GM21528 (cell line): ENCODE results near the gene SLC25A10.

Experiments
- ATAC-seq: cut with Tn5 transposase; IDR thresholded peaks from one replicate; pipeline ENCODE4 v1.9.1; 2021; ENCODE audit warnings: mild to moderate bottlenecking, moderate library complexity; ENCODE audit not compliant: unreplicated experiment, low FRiP score

SLC25A10 gene

DNA sequence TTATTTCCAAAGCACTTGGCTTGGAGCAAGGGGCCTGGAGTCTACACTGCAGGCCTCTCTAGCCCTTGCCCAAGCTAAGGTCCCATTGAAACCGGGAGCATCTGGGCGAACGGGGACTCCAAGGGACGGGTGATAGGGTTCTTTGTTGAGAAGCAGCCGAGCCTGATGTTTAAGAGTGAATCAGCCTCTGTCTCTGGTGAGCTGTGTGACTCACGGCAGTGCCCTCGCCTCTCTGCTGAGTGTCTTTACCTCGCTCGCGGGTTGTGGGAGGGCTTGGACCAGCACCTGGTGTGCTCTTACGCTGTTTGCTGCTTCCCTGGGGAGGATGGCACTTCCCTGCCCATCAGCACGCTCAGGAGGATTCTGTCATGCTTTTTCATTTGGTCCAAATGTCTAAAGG, 27.0 kb upstream of the SLC25A10 start:
- ATAC-seq, result no peak

DNA sequence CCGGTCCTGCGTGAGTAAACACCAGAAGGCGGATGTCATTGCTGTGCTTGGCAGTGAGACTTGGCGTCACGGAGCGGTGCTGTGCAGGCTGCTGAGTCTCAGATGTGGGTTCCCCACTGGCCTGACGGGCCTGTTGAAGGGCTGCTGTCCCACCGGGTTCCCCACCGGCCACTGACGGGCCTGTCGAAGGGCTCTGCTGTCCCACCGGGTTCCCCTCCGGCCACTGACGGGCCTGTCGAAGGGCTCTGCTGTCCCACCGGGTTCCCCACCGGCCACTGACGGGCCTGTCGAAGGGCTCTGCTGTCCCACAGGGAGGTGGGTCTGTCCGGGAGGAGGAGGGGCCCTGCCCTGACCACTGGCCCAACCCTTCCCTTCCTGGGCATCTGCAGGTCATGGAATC, 25.5 kb upstream of the SLC25A10 start:
- no peak for ATAC-seq

DNA sequence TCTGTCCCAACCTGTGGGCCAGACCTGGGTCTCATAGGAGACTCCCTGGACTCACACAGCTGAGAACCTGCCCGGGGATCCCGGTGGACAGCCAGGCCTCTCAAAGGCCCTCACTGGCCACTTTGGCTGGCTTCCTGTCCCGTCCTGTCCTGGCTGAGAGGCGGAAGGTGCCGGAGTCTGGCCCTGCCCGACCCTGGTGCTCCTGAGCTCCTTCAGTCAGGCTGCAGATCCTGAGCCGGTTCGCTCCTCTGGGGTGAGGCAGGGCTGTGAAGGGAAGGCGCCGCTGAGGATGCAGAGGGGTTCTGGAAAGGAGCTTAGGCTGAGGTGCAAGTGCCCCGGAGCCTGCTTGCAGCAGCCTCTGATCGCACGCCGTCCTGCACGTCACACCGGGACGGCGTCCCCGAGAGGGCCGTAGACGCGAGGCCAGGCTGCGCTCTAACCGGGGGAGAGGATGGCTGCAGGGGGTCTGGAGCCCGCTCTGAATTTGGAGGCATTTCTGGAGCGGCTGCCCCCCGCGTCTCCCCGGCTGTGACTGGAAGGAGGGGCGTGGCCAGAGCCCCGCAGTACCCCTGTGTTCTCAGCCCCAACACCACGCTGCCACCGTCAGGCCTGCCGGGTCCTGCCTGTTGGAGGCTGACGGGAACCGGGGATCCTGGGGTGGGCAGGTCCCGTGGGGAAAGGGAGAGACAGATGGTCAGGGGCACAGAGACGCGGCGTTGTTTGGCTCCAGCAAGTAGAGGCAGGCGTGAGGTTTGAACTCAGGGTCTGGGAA, 24.1 kb upstream of the SLC25A10 start:
- no peak for ATAC-seq

DNA sequence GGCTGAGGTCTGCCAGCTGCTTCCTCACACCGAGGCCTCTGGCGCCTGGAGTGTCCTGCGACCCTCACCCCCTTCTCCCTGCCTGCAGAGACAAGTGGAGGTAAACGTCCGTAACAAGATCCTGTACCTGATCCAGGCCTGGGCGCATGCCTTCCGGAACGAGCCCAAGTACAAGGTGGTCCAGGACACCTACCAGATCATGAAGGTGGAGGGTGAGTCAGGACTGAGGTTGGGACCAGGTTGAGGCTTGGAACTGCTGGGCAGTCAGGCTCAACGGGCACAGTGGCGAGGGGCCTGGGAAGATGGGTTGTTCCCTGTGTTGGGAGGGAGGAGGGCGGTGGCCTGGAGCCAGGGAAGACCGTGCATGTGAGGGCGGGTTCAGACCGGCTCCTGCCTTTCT, 23.5 kb upstream of the SLC25A10 start:
- no peak for ATAC-seq

DNA sequence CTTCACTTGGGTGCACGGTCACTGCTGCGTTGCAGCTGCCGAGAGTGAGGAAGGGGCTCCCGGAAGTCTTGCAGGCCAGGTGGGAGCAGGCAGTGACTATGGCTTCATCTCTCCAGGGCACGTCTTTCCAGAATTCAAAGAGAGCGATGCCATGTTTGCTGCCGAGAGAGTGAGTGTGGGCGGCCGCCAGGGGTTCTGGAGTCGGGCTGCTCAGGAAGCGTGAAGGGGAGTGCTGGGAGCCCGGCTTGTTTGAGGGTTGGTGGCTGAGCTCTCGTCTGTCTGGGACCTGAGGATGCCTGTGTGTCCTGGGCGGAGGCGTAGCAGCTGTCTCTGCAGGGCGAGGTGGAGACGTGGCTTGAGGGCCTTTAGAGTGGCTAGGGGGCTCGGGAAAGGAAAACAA, 22.0 kb upstream of the SLC25A10 start:
- ATAC-seq, result no peak

DNA sequence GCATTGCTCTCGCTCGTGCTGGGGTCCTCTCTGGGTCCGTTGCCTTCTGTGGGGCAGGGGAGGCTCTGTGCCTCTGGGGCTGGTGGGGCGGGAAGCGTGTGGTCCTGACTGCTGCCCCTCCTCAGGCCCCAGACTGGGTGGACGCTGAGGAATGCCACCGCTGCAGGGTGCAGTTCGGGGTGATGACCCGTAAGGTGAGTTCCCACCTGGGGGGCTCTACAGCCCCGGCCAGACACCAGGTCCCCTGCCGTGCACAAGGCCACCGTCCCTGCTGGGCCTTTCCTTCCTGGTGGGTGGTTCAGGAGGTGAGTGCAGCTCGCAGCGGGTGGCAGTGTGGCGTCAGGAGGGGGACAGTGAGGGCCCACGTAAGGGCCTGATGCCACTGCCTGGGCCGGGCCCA, 21.5 kb upstream of the SLC25A10 start:
- ATAC-seq, result no peak

DNA sequence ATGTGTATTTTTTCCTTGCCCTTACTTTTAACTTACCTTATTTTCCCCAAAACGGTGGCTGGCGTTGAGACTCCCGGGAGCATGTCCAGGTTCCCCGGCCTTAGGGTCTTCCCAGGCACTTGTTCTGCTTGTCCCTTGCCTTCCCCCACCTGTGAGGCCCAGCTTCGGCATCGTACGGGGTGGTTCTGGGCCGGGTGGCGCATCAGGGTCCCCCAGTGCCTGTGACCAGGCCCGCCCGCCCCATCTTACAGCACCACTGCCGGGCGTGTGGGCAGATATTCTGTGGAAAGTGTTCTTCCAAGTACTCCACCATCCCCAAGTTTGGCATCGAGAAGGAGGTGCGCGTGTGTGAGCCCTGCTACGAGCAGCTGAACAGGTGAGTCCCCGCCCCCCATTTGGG, 20.9 kb upstream of the SLC25A10 start:
- no peak for ATAC-seq

DNA sequence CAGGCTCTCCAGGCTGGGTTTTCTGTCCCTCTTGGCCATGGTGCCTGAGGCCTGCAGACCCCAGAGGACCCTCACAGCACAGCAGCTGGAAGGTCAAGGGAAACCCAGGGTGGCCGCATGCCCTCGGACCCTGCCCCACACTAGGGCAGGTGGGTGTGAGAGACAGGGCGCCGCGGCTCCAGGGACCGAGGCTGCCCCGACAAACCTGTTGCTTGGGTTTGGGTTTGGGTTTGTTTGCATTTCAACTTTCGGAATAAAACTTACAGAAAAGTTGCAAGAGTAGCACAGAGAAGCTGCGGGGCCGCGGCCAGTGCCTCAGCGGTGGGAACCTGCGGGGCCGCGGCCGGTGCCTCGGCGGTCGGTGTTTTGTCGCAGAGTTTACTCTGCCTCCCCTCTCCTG, 20.5 kb upstream of the SLC25A10 start:
- ATAC-seq, result no peak

DNA sequence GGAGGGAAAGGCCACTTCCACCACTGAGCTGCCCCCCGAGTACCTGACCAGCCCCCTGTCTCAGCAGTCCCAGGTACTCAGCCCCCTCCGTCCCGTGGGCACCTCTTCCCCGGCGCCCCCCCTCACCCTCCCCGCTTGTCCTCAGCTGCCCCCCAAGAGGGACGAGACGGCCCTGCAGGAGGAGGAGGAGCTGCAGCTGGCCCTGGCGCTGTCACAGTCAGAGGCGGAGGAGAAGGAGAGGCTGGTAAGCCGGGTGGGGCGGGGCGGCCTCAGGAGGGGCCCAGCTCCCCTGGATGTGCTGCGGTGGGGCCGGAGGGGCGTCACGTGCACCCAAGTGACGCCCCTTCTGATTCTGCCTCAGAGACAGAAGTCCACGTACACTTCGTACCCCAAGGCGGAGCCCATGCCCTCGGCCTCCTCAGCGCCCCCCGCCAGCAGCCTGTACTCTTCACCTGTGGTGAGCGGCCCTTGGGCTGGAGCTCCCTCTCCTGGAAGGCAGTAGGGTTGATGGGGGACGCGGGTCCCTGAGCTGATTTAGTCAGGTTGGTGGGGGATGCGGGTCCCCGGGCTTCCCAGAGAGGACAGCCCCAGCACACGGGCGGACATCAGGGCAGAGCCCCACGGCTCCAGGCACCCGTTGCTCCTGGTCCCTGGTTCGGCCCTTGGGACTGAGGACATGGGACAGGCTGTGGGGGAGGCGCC, 18.4 kb upstream of the SLC25A10 start:
- no peak for ATAC-seq

DNA sequence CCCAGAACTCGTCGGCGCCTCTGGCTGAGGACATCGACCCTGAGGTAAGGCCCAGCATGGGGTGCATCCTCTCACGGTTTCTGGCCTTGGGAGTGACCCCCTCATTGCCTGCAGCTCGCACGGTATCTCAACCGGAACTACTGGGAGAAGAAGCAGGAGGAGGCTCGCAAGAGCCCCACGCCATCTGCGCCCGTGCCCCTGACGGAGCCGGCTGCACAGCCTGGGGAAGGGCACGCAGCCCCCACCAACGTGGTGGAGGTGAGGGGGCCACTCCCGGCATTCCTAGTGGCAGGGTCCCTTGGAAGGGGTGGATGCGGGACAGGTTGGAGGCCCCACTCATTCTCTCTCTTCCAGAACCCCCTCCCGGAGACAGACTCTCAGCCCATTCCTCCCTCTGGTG, 17.3 kb upstream of the SLC25A10 start:
- ATAC-seq, result no peak

DNA sequence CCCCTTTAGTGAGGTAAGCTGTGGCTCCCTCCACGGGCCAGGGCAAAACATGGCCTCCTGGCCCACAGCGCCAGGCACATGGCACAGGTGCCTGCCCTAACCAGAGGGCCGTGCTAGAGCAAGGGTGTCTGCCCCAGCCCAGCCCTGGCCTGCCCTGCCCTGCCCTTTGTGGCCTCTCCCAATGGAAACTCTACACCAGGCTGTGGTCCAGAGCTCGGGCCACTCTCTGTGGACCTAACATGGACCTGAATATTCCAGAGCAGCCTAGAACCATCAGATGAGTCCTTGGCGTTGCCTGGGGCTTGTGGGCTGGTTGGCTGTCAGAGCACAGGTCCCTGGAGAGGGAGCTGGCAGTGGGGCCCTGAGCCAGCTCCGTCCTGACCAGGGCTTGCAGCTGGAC, 16.9 kb upstream of the SLC25A10 start:
- no peak for ATAC-seq

DNA sequence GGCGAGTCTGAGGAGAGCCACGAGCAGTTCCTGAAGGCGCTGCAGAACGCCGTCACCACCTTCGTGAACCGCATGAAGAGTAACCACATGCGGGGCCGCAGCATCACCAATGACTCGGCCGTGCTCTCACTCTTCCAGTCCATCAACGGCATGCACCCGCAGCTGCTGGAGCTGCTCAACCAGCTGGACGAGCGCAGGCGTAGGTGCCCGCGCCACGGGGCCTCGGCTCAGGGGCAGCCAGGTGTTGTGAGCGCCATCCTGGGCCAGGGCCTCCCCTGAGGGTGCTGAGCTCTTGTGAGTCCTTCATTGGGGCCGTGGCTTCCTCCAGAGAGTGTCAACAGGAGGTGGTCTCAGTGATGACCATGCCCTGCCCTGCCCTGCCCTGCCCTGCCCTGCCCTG, 16.3 kb upstream of the SLC25A10 start:
- ATAC-seq, result no peak

DNA sequence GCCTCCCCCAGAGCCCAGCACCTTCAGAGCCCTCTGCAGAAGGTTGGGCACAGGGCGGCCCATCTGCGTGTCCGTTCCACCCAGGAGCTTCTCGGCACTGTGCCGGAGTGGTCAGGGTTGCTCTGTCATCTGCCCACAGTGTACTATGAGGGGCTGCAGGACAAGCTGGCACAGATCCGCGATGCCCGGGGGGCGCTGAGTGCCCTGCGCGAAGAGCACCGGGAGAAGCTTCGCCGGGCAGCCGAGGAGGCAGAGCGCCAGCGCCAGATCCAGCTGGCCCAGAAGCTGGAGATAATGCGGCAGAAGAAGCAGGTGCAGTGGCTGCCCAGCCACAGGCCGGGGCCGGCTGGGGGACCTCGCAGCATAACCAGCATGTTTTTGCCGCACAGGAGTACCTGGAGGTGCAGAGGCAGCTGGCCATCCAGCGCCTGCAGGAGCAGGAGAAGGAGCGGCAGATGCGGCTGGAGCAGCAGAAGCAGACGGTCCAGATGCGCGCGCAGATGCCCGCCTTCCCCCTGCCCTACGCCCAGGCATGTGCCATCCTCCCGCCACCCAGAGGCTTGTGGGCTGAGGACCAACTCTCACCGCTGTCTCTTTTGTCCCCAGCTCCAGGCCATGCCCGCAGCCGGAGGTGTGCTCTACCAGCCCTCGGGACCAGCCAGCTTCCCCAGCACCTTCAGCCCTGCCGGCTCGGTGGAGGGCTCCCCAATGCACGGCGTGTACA, 15.7 kb upstream of the SLC25A10 start:
- no peak for ATAC-seq

DNA sequence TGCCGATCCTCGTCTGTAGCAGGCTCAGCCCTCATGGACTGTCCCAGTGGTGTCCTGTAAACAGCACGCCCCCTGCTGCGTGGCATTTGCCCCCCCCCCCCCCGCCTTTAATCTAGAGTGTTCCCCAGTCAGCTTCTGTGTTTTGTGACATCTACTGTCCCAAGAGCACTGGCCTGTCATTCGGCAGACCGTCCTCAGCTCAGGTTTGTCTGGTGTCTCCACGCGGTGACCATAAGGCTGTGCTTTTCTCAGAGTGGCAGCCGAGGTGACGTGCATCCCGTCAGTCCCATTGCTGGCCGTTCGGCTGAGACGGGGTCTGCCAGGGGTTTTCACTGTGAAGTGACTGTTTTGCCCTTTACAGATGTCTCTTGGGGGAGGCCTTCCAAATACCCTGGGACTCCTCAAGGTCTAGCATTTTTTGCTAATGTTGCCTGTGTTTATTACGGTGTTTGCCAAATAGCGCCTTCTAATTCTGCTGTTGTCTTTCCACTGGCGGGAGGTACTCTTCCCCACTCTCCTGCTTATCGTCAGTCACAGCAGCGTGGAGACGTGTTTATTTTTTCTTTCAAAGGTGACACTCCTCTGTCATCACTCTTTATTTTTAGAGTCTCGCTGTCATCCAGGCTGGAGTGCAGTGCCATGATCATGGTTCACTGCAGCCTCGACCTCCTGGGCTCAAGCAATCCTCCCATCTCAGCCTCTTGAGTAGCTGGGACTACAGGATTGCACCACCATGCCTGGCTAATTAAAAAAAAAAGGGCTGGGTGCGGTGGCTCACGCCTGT, 14.6 kb upstream of the SLC25A10 start:
- no peak for ATAC-seq

DNA sequence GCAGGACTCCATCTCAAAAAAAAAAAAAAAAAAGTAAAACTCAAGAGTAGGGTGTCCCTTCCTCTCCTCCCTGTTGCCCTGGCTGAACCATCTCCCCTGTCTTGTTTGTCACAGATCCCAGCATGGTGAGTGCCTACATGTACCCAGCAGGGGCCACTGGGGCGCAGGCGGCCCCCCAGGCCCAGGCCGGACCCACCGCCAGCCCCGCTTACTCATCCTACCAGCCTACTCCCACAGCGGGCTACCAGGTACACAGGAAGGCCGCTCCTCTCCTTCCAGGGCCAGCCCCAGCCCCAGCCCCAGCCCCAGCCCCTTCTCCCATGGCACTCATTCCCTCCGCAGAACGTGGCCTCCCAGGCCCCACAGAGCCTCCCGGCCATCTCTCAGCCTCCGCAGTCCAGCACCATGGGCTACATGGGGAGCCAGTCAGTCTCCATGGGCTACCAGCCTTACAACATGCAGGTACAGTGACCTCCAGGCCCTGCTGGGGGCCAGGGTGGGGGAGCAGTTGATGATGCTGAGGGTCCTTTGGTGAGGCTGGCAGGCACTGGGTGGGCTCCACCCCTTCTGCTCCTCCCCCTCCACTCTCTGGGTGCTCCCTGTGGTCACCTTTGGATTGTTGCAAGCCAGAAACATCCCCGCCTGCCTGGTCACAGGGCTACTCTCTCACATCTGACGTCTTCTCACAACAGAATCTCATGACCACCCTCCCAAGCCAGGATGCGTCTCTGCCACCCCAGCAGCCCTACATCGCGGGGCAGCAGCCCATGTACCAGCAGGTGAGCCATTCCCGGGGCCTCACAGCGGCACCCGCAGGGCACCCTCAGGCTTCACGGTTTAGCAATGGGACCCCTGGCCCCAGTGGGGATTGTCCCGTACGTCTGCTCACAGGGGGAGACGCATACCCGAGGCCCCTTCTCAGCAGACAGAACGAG, 11.5 kb upstream of the SLC25A10 start:
- ATAC-seq, result no peak

DNA sequence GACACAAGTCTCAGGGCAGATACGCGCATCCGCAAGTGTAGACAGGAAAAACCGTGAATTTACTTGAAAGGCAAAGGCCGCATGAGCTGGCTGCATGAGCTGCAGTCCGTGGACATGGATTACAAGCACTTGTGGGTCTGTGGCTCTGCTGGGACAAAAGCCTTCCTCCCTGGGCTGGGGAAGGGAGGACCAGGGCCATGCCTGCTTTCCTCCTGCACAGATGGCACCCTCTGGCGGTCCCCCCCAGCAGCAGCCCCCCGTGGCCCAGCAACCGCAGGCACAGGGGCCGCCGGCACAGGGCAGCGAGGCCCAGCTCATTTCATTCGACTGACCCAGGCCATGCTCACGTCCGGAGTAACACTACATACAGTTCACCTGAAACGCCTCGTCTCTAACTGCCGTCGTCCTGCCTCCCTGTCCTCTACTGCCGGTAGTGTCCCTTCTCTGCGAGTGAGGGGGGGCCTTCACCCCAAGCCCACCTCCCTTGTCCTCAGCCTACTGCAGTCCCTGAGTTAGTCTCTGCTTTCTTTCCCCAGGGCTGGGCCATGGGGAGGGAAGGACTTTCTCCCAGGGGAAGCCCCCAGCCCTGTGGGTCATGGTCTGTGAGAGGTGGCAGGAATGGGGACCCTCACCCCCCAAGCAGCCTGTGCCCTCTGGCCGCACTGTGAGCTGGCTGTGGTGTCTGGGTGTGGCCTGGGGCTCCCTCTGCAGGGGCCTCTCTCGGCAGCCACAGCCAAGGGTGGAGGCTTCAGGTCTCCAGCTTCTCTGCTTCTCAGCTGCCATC, 10.6 kb upstream of the SLC25A10 start:
- no peak for ATAC-seq

DNA sequence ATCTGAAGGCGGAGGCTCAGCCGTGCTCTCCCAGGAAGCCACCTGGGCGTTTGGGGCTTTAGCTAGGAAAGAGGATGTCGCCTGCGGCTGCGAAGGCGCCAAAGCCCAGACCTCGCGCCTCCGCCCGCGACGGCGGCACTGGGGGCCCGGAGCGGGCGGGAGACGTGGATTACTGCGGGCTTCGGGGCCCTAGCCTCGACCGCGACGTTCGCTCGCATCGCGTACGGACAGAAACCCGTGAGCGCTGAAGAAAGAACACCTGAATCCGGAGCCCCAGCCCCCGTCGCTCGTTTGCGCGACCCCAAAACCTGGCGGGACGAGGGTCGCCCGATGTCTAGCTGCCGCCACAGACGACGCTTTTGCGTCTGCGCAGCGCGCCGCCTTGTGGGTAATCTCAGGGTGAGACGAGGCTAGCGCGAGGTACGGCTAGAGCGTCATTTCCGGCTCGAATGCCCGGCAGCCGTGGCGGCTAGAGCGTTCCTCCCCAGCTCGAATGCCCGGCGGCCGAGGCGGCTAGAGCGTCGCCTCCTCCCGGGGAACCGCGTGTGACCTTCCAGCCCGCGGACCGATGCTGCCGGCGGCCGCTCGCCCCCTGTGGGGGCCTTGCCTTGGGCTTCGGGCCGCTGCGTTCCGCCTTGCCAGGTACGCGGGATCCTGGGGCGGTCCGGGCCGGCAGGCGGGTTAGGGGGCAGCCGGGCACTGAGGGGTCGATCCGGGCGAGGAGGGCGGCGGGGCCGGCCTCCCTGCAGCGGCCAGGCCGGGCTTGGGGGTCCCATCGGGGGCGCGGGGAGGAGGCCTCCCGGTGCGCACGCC, 8.9 kb upstream of the SLC25A10 start, which contains the start of gene MRPL12:
MRPL12 (plus strand) TSS at position 434 of the 813 bp plus-strand sequence; CDS start at position 569, 135 bp downstream.
- peak; percentile 62 for ATAC-seq
